Measurements from ENCODE around the gene CDH13.

Gene CDH13

DNA sequence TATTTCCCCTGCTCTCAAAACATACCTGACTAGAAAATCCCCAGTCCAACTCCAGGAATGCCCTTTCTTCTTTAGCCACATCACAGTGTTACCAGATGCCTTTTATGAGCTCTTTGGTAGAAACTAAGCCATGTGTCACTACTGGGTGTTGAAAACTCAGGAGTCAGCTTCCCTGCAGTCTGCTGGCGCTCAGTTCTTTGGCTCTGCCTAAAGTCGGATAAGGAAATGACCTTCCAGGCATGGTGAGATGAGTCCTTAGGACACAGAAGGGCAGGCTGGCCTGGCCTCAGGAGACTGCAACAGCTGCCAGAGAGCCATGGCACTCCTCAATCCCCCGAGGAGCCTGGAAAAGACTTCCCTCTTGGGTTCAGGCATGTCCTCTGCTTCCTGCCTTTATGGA lies 89.1 kb downstream of the CDH13 start:
- TF ChIP-seq, protein P1, sequence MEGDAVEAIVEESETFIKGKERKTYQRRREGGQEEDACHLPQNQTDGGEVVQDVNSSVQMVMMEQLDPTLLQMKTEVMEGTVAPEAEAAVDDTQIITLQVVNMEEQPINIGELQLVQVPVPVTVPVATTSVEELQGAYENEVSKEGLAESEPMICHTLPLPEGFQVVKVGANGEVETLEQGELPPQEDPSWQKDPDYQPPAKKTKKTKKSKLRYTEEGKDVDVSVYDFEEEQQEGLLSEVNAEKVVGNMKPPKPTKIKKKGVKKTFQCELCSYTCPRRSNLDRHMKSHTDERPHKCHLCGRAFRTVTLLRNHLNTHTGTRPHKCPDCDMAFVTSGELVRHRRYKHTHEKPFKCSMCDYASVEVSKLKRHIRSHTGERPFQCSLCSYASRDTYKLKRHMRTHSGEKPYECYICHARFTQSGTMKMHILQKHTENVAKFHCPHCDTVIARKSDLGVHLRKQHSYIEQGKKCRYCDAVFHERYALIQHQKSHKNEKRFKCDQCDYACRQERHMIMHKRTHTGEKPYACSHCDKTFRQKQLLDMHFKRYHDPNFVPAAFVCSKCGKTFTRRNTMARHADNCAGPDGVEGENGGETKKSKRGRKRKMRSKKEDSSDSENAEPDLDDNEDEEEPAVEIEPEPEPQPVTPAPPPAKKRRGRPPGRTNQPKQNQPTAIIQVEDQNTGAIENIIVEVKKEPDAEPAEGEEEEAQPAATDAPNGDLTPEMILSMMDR (IDR thresholded peaks at IDR 0.05; ENCODE audit: low read depth, low read length): no peak
- H3K4me3 ChIP-seq (ENCODE audit: low read depth, low read length): no peak overlapping the region

DNA sequence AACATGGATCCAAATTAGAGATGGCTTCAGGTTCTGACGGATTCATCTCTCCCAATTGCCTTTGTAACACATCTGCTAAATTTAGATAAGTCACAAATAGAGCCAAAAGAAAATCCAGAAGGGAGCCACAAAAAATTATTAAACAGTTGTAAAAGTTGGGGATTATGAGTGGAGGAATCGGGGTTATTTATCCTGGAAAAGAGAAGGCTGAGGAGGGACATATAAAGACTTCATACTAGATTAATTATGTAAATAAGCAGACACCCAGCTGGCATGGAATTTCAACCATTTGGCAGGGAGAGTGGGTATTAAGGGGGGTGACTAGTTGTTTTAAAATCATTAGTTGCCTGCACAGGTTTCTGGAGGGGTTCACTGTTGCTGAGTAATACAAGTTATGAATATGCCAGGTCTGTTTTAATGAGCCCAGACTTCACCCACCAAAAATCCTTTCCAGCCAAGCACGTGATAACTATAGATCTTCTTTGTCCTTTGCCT lies 89.6 kb downstream of the CDH13 start:
- no peak overlapping the region for H3K4me3 ChIP-seq (ENCODE audit: low read depth, low read length)
- TF ChIP-seq, protein P1 (IDR thresholded peaks at IDR 0.05; ENCODE audit: low read depth, low read length): no peak

DNA sequence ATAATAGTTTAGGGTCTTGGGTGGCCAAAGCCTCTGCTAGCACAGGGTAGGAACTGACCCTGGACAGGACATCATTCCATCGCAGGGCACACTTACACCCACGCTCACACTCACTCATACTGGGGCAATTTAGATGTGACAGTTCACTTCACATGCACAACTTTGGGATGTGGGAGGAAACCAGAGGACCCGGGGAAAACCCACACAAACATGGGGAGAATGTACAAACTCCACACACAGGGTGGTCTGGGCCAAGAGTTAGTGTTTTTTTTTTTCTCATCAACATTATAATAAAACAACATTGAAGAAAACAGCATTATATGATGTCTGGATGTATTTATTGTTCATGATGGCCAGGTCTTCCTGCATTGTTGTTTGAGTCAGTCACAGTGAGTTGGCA lies 93.6 kb downstream of the CDH13 start:
- H3K4me3 ChIP-seq (ENCODE audit: low read depth, low read length): no peak overlapping the region
- TF ChIP-seq, protein P1 (IDR thresholded peaks at IDR 0.05; ENCODE audit: low read depth, low read length): no peak

DNA sequence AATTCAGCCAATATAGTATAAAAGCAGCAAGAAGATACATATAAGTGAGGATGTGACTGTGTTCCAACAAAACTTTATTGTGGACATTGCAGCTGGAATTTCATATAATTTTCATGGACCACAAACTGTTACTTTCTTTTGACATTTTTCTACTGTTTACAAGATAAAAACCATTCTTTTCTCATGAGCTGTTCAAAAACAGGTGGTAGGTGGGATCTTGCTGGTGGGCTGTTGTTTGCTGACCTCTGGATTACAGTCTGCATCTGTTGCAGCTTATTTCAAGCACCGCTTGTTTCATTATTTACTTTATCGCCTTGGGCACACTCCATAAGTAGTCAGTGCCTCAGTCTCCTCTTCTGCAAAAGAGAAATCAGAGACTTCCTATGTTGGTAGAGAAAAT lies 99.5 kb downstream of the CDH13 start:
- TF ChIP-seq, protein P1 (IDR thresholded peaks at IDR 0.05; ENCODE audit: low read depth, low read length): no peak
- no peak overlapping the region for H3K4me3 ChIP-seq (ENCODE audit: low read depth, low read length)

DNA sequence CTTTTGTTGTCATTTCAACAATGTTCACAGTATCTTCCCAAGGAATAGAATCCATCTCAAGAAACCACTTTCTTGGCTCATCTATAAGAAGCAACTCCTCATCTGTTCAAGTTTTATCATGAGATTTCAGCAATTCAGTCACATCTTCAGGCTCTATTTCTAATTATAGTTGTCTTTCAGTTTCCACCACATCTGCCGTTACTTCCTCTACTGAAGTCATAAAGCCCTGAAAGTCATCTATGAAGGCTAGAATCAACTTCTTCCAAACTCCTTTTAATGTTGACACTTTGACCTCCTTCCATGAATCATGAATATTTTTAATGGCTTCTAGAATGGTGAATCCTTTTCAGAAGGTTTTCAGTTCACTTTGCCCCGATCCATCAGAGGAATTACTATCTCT lies 102.1 kb downstream of the CDH13 start:
- TF ChIP-seq, protein P1 (IDR thresholded peaks at IDR 0.05; ENCODE audit: low read depth, low read length): no peak
- H3K4me3 ChIP-seq (ENCODE audit: low read depth, low read length): no peak overlapping the region

DNA sequence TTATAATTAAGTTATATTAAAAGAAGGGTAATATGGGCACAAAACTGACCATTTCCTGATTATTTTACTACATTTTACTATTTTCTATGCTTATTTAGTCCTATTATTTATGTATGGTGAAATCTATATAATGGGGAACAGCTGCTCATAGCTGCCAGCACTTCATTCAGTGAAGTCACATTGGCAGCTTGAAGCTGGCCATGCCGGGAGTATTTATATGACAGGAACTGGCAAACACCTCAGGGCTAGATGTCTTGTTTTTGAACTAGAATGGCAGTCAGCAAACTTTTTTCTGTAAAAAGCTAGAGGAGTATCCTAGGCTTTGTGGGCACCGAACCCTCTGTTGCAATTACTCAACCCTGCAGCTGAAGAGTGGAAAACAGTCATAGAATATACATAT lies 104.1 kb downstream of the CDH13 start:
- no peak overlapping the region for H3K4me3 ChIP-seq (ENCODE audit: low read depth, low read length)
- TF ChIP-seq, protein P1 (IDR thresholded peaks at IDR 0.05; ENCODE audit: low read depth, low read length): no peak

DNA sequence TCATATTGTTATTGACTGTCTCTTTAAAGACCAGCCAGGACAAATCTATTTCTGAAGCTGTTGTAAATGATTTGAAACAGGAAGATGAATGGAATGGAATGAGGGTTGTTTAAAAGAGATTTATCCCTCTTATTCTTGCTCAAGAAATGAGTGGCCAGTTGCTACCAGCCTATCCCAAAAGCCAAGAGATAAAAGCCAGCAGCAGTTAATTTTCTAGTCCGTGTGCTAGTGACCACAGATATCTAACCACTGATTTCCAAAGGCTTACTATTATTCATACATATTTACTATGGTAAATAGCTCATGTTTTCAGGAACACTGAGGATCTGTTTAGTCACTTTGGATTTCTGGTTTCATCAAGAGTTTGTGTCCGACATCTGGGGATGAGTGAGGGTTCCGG lies 105.7 kb downstream of the CDH13 start:
- H3K4me3 ChIP-seq (ENCODE audit: low read depth, low read length): no peak overlapping the region
- TF ChIP-seq, protein P1 (IDR thresholded peaks at IDR 0.05; ENCODE audit: low read depth, low read length): no peak
